Stimulated activated effector memory CD8-positive, alpha-beta T cell treated with anti-CD3 and anti-CD28 coated beads, Interleukin-12 subunit alpha, Interleukin-12 subunit beta, amount 100 ng/mL, for 72 hours (primary cell): ENCODE data around the gene S100PBP.

ENCODE experiments used
- ATAC-seq: fragments of 150-1000 bp; cut with Tn5 transposase; 2 replicates; pipeline ENCODE4 v1.10.0; 2021
- DNase-seq, 2 donors: peaks; one replicate each; pipeline ENCODE4 v3.0.0; 2021 to 2022; ENCODE audit warnings: low spot score in 2 of 2
- H3K27ac Mint-ChIP-seq: one replicate; pipeline ENCODE4 v1.8.0; 2022; ENCODE audit warnings: mild to moderate bottlenecking, mixed read lengths
- H3K36me3 Mint-ChIP-seq: one replicate; pipeline ENCODE4 v1.8.0; 2022; ENCODE audit warnings: mild to moderate bottlenecking, mixed read lengths
- H3K4me1 Mint-ChIP-seq: one replicate; pipeline ENCODE4 v1.8.0; 2022; ENCODE audit warnings: mixed read lengths
- H3K4me3 Mint-ChIP-seq: one replicate; pipeline ENCODE4 v1.8.0; 2022; ENCODE audit warnings: mild to moderate bottlenecking, mixed read lengths
- H3K9me3 Mint-ChIP-seq: one replicate; pipeline ENCODE4 v1.8.0; 2022; ENCODE audit warnings: mixed read lengths

S100PBP gene

GRCh38 chr1:32892368-32893197, 75.1 kb downstream of the S100PBP start:
- Mint-ChIP-seq H3K4me3 (peak overlapping the region; percentile 70), H3K4me1 (peaks cover 8% of the 10 kb centered on the region), H3K27ac (no peak overlapping the region), H3K9me3 (no peaks in the 10 kb centered on the region), H3K36me3 (no peaks in the 10 kb centered on the region)
- peak in 1 of 2 donors; percentile 42 for DNase-seq
- peak; percentile 68 for ATAC-seq

- Mint-ChIP-seq H3K4me3 (peak overlapping the region; percentile 70), H3K4me1 (peaks cover 8% of the 10 kb centered on the region), H3K27ac (no peak overlapping the region), H3K36me3 (no peaks in the 10 kb centered on the region), H3K9me3 (no peaks in the 10 kb centered on the region)
- peak; percentile 31 for ATAC-seq
- DNase-seq: no peak
Observed at GRCh38 chr1:32893198-32894018, 76.0 kb downstream of the S100PBP start.

GRCh38 chr1:32894019-32894600, 76.7 kb downstream of the S100PBP start:
- Mint-ChIP-seq H3K36me3 (no peaks in the 10 kb centered on the region), H3K4me1 (peaks cover 8% of the 10 kb centered on the region), H3K4me3 (peak overlapping the region; percentile 70), H3K9me3 (no peaks in the 10 kb centered on the region), H3K27ac (no peak overlapping the region)
- no peak for ATAC-seq
- no peak for DNase-seq

- Mint-ChIP-seq H3K4me3 (no peak overlapping the region), H3K9me3 (no peaks in the 10 kb centered on the region), H3K36me3 (no peaks in the 10 kb centered on the region), H3K4me1 (peaks cover 8% of the 10 kb centered on the region), H3K27ac (no peak overlapping the region)
- DNase-seq (no peak), ATAC-seq (no peak)
Observed at GRCh38 chr1:32894681-32895080, 77.2 kb downstream of the S100PBP start.

GRCh38 chr1:32895325-32896215, 78.1 kb downstream of the S100PBP start:
- H3K9me3 Mint-ChIP-seq: no peaks in the 10 kb centered on the region
- H3K4me1 Mint-ChIP-seq: peaks cover 10% of the 10 kb centered on the region
- no peak for DNase-seq
- ATAC-seq: no peak
- H3K27ac Mint-ChIP-seq: no peak overlapping the region
- no peak overlapping the region for H3K4me3 Mint-ChIP-seq
- no peaks in the 10 kb centered on the region for H3K36me3 Mint-ChIP-seq

GRCh38 chr1:32896451-32896850, 79.0 kb downstream of the S100PBP start:
- Mint-ChIP-seq H3K36me3 (no peaks in the 10 kb centered on the region), H3K9me3 (no peaks in the 10 kb centered on the region), H3K27ac (no peak overlapping the region), H3K4me3 (no peak overlapping the region), H3K4me1 (peaks cover 13% of the 10 kb centered on the region)
- DNase-seq (no peak), ATAC-seq (no peak)

- H3K27ac Mint-ChIP-seq: no peak overlapping the region
- ATAC-seq (no peak), DNase-seq (no peak)
- peaks cover 8% of the 10 kb centered on the region for H3K4me1 Mint-ChIP-seq
- no peak overlapping the region for H3K4me3 Mint-ChIP-seq
- no peaks in the 10 kb centered on the region for H3K36me3 Mint-ChIP-seq
- no peaks in the 10 kb centered on the region for H3K9me3 Mint-ChIP-seq
Observed at GRCh38 chr1:32897082-32898049, 79.9 kb downstream of the S100PBP start.

GRCh38 chr1:32898056-32898455, 80.6 kb downstream of the S100PBP start:
- Mint-ChIP-seq H3K4me1 (peaks cover 5% of the 10 kb centered on the region), H3K27ac (no peak overlapping the region), H3K36me3 (no peaks in the 10 kb centered on the region), H3K4me3 (no peak overlapping the region), H3K9me3 (no peaks in the 10 kb centered on the region)
- DNase-seq (no peak), ATAC-seq (no peak)

GRCh38 chr1:32898958-32899357, 81.5 kb downstream of the S100PBP start:
- Mint-ChIP-seq H3K4me3 (no peak overlapping the region), H3K4me1 (peaks cover 5% of the 10 kb centered on the region), H3K9me3 (no peaks in the 10 kb centered on the region), H3K36me3 (no peaks in the 10 kb centered on the region), H3K27ac (no peak overlapping the region)
- ATAC-seq: no peak
- DNase-seq: no peak

GRCh38 chr1:32899586-32900296, 82.3 kb downstream of the S100PBP start:
- Mint-ChIP-seq H3K4me3 (no peak overlapping the region), H3K4me1 (peaks cover 5% of the 10 kb centered on the region), H3K27ac (no peak overlapping the region), H3K36me3 (no peaks in the 10 kb centered on the region), H3K9me3 (no peaks in the 10 kb centered on the region)
- no peak for DNase-seq
- no peak for ATAC-seq

GRCh38 chr1:32900371-32900955, 83.0 kb downstream of the S100PBP start:
- no peak for DNase-seq
- peak overlapping the region; percentile 73 for H3K4me3 Mint-ChIP-seq
- ATAC-seq: no peak
- no peak overlapping the region for H3K27ac Mint-ChIP-seq
- peaks cover 5% of the 10 kb centered on the region for H3K4me1 Mint-ChIP-seq
- H3K9me3 Mint-ChIP-seq: no peaks in the 10 kb centered on the region
- H3K36me3 Mint-ChIP-seq: no peaks in the 10 kb centered on the region

- H3K27ac Mint-ChIP-seq: no peak within 1 kb of the TSS
- H3K36me3 Mint-ChIP-seq: no peaks in the 10 kb centered on the region
- ATAC-seq (peak; percentile 75), DNase-seq (peak in 1 of 2 donors; percentile 28)
- H3K9me3 Mint-ChIP-seq: no peaks in the 10 kb centered on the region
- peaks cover 5% of the 10 kb centered on the region for H3K4me1 Mint-ChIP-seq
- H3K4me3 Mint-ChIP-seq: peak within 1 kb of the TSS; percentile 73
Observed at GRCh38 chr1:32900956-32901822, 83.7 kb downstream of the S100PBP start, which contains the start of gene TMEM54. Gene TMEM54, minus strand, starts transcription at chr1:32901389. Its CDS starts 151 bp downstream, at chr1:32901238.
